HG02938 (cell line): ENCODE results near the gene GOLGA6L4.
A peak's percentile ranks its signal among the peaks of the same experiment; 100 is the strongest.
"Not testable (repeated sequence)": the region's sequence is repeated elsewhere in the genome, so short reads cannot be mapped to it uniquely, and the experiment has no call there.

Source experiments
- ATAC-seq: cut with Tn5 transposase; IDR thresholded peaks from one replicate; pipeline ENCODE4 v1.9.1; 2021; ENCODE audit warnings: mild to moderate bottlenecking, moderate library complexity; ENCODE audit not compliant: unreplicated experiment

GOLGA6L4 gene, protein sequence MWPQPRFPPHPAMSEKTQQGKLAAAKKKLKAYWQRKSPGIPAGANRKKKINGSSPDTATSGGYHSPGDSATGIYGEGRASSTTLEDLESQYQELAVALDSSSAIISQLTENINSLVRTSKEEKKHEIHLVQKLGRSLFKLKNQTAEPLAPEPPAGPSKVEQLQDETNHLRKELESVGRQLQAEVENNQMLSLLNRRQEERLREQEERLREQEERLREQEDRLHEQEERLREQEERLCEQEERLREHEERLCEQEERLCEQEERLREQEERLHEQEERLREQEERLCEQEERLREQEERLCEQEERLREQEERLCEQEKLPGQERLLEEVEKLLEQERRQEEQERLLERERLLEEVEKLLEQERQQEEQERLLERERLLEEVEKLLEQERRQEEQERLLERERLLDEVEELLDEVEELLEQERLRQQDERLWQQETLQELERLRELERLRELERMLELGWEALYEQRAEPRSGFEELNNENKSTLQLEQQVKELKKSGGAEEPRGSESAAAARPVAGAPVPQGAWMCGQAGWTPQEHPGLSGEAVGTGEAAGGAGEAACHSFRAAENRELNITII

DNA sequence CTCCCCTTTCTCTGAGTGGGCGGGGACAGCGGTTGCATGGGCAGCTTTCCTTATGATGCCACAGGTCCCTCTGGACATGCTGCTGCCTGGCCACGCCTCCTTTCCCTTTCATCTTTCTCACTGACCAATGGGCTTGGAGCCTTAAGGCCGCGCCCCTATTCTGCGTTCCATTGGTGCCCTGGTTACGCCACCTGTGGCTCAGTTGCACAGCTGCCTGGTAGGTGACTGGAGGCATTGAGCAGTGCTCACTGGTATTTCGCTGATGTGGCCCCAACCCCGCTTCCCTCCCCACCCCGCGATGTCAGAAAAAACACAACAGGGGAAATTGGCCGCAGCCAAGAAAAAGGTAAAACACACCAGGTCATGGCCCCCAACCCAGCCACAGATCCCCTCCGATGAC lies at the start of gene GOLGA6L4:
Gene GOLGA6L4, plus strand, starts transcription at position 201 of the 400 bp plus-strand sequence. Its CDS starts 62 bp downstream, at position 263.
- ATAC-seq: not testable (repeated sequence)

DNA sequence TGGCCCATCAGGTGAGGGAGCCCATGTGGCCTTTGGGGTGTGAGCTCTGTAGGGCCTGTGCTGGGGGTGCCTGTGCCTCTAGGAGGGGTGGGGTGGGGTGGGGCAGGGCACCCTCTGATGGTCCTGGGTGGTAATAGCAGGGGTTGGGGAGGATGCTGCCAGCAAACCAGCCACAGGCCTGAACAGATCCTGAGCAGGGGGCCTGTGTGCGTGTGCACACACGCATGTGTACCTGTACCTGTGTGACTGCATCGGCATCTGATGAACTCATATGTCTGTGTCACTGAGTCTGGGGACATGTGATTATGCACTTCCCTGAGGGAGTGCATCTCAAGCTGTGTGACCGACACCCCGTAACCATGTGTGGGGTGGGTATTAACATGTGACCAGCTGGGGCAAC lies 42.6 kb upstream of the GOLGA6L4 start:
- not testable (repeated sequence) for ATAC-seq

DNA sequence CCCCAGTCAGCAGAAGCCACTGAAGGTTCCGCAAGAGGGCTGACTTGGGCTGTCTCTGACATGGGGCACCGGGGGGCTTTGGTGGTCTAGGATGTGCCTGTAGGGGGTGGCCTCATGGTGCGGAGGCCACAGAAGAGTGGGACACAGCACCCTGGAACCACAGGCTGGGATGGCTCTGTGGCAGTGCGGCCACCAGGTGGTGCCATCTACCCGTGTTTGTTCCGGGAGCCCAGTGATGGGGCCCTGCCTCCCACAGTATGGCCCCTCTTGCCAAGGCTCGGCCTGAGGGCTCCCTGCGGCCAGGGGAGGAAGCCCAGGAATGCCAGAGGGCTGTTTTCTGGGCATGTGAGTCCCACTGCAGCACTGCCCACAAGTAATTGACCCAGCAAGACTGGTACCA lies 40.0 kb upstream of the GOLGA6L4 start:
- ATAC-seq: peak; percentile 93

DNA sequence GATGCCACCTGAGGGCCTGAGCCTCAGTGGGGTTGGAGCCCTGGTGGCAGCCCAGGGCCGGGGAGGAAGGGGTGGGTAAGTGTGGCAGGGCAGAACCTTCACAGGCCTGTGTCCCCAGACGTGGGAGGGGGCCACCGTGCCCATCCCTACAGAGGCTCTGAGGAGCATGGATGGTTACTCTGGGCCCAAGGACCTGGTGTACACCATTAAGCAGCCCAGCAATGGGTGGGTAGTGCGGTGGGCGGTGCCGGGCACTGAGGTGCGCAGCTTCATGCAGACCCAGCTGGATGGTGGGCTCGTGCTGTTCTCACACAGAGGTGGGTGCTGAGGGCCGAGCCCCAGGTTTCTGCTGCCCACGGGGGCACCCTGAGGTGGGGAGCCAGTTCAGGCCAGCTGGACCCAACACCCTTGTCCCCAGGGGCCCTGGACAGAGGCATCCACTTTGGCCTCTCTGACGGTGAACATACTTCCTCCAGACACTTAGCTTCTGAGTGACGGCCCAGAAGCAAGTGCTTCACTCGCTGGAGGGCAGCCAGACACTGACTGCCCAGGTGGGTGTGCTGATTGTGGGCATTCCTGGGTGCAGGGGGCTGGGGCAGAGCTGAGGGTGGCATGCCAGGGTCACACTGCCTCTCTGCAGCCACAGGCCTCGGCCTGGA lies 38.9 kb upstream of the GOLGA6L4 start:
- ATAC-seq: not testable (repeated sequence)

DNA sequence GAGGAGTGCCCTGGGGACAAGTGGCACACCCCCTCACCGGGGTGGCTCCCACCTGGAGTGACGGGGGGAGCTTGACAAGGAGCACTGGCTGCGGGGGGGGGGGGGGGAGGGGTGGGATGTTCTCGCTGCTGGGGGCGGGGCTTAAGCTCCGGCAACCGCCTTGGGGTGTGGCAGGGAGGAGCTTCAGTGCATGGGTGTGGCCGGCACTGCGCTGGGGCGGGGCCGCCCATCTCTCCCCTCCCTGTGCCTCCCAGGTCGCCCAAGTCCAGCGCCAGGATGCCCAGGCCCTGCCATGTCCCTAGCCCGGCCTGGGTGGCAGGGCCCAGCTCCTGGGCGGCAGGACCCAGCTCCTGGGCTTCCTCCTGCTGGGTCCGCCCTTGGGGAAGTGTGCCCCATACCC lies 35.7 kb upstream of the GOLGA6L4 start:
- not testable (repeated sequence) for ATAC-seq

DNA sequence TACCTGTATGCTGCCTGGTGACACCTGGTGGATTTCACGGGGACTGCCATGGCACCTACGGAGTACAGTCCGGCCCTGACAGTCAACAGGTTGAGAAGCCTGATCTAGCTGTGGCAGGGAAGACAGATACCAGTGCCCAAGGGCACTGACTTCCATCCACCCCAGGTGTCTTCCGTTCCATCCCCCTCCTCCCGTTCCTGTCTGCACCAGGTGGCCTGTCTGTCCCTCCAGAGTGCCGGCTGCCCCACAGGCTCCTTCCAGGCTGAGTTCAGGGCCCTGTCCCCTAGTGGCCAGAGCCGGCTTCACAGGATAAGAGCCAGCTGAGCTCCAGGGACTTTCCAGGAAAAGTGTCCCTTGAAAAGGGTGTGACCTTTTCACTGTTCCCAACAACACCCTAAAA lies 10.9 kb downstream of the GOLGA6L4 start:
- not testable (repeated sequence) for ATAC-seq
